ENCODE results near the gene ANKRD40.

Gene ANKRD40

DNA sequence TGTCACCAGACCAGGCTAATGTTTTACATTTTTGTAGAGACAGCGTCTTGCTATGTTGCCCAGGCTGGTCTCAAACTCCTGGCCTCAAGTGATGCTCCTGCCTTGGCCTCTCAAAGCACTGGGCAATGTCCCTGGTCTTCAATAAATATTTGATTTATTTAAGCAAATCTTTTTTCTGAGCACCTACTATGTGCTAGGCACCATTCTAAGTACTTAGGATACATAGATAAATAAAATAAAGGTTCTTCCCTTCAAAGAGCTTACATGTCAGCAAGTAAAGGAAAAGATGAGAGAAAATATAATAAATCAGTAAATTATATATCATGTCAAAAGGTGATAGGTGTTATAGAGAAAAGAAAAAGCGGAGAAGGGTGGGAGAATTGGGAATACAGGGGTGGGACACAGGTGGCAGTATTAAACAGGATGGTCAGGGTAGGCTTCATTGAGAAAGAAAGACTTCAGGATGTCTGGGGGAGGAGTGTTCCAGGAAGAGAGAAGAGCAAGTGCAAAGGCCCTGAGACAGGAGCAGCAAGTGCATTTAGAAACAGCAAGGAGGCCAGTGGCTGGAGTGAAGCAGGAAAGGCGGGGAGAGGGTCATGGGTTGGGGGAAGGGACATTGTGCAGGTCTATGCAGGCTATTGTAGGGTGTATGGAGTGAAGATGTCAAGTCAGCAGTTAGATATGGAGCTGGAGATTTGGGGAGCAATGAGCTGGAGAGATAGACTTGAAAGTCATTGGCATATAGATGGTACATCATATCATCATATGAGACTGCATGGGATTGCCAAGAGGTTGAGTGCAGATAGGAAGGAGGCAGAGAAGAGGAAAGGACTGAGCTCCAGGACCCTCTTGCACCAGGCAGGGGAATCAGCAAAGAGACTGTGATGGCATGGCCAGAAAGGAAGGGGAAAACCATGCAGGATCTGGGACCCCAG lies 61.7 kb downstream of the ANKRD40 start:
- DNase-seq (ENCODE audit: low read depth): no peak

Data from iris pigment epithelial cell (primary cell).